ENCODE measurements around the gene EIF5A. TPM values are rescaled to one million over a fixed set of nuclear protein-coding genes. Genes with fewer than 3 reads are reported as not detected.

The EIF5A gene
- total RNA-seq, 4 donors from 2014 or later = 115 to 384 (median 273) TPM

DNA sequence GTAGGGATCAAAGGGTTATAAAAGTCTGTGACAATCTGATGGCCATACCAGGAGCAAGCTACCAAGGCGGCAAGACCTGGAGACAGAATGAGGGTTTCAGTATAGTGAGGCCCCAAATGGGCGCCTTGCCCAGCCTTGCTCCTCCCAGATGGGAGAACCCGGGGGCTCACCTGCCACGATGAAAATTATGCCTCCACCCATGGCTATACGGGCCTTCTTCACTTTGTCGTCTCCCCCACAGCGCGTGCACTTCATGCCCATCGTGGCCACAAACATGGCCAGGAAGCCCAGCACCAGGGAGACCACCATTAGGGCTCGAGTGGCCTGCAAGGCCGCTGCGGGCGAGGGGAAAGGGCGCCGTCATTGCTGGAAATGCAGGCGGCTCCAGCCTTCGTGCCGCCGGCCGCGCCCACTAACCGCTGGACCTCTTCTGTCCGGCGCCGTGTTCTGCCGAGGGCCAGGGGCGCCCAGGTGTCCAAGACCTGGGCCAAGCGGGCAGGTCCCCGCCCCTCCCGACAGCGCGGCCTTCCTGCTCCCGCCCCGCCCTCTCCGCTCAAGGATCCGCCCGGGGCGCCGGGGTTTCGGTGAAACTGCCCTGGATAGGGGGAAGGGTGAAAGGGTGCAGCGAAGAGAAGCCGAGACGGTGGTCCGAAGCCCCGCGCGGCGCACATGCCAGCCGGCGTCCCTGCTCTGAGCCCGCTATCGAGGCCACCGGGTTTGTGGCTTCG is 46.6 kb upstream of the EIF5A start:
- peaks cover 41 to 48% (median 43%) of the 10 kb centered on the region in 3 donors for H3K27me3 ChIP-seq
- H3K36me3 ChIP-seq = peaks cover 0 to 42% of the 10 kb centered on the region in 2 donors
- no peaks in the 10 kb centered on the region for H3K9me3 ChIP-seq
- in situ Hi-C loops (cut with MboI; ENCODE audit: low sequenced_read_pairs in 4 of 4) (no loop called here), intact Hi-C loops (cut with DNase I; ENCODE audit: low total_unique reads) (no loop called here)
- H3K4me3 ChIP-seq = peak overlapping the region; percentile 52 to 63 (median 53)
- ATAC-seq = peak in 1 of 2 donors; percentile 44
- no peak for DNase-seq
- TF ChIP-seq, protein P1, sequence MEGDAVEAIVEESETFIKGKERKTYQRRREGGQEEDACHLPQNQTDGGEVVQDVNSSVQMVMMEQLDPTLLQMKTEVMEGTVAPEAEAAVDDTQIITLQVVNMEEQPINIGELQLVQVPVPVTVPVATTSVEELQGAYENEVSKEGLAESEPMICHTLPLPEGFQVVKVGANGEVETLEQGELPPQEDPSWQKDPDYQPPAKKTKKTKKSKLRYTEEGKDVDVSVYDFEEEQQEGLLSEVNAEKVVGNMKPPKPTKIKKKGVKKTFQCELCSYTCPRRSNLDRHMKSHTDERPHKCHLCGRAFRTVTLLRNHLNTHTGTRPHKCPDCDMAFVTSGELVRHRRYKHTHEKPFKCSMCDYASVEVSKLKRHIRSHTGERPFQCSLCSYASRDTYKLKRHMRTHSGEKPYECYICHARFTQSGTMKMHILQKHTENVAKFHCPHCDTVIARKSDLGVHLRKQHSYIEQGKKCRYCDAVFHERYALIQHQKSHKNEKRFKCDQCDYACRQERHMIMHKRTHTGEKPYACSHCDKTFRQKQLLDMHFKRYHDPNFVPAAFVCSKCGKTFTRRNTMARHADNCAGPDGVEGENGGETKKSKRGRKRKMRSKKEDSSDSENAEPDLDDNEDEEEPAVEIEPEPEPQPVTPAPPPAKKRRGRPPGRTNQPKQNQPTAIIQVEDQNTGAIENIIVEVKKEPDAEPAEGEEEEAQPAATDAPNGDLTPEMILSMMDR (IDR thresholded peaks at IDR 0.05 in 4 of 5, conservative IDR thresholded peaks at IDR 0.05 in 1 of 5) = no peak
- TF ChIP-seq POLR2A (IDR thresholded peaks at IDR 0.05) = no peak
- H3K4me1 ChIP-seq = peaks cover 5 to 9% of the 10 kb centered on the region in 2 donors
- H3K27ac ChIP-seq = peak overlapping the region in 1 of 4 donors; percentile 11

DNA sequence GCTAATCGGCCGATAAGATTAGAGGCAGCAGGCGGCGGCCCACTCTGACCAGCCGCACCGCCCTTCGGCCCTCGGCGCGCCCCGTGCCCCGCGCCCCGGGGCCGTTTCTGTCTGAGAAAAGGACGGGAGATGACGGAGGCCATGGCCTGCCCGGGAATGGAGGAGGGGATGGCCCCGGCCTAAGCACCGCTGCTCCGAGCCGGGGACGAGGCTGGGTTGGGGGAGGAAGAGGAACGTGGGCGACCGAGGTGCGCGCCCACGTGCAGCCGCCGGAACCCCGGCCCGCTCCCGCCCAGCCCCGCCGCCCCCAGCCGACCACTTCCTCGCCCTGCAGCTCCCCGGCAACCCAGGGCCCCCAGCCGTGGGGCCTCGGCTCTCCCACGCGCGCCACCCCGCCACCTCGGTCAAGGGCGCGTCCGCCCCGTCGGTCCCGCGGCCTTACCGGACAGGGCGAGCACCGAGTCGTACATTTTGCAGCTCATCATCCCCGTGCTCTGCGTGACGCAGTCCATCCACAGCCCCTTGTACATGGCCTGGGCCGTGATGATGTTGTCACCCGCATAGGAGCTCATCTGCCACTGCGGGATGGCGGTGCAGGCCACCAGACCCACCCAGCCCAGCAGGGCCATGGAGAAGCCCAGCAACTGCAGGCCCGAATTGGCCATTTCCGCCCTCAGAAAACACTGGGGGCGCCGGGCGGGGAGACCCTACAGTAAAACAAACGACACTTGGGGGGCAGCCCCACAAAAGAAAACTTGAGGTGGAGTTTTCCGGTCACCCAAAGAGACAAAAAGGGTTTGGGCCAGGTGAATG is 45.8 kb upstream of the EIF5A start:
- in situ Hi-C loops (cut with MboI; ENCODE audit: low sequenced_read_pairs in 4 of 4) (no loop called here), intact Hi-C loops (cut with DNase I; ENCODE audit: low total_unique reads) (no loop called here)
- Histone ChIP-seq H3K36me3 (peaks cover 0 to 34% of the 10 kb centered on the region in 2 donors), H3K4me3 (peak overlapping the region; percentile 52 to 63 (median 53)), H3K9me3 (no peaks in the 10 kb centered on the region), H3K27ac (peak overlapping the region in 1 of 4 donors; percentile 11), H3K27me3 (peaks cover 41 to 52% (median 43%) of the 10 kb centered on the region in 3 donors), H3K4me1 (peaks cover 5 to 9% of the 10 kb centered on the region in 2 donors)
- TF ChIP-seq, protein P1 (IDR thresholded peaks at IDR 0.05 in 4 of 5, conservative IDR thresholded peaks at IDR 0.05 in 1 of 5) = no peak
- no peak for TF ChIP-seq POLR2A (IDR thresholded peaks at IDR 0.05)
- ATAC-seq = peak; percentile 16 to 39
- DNase-seq = no peak

DNA sequence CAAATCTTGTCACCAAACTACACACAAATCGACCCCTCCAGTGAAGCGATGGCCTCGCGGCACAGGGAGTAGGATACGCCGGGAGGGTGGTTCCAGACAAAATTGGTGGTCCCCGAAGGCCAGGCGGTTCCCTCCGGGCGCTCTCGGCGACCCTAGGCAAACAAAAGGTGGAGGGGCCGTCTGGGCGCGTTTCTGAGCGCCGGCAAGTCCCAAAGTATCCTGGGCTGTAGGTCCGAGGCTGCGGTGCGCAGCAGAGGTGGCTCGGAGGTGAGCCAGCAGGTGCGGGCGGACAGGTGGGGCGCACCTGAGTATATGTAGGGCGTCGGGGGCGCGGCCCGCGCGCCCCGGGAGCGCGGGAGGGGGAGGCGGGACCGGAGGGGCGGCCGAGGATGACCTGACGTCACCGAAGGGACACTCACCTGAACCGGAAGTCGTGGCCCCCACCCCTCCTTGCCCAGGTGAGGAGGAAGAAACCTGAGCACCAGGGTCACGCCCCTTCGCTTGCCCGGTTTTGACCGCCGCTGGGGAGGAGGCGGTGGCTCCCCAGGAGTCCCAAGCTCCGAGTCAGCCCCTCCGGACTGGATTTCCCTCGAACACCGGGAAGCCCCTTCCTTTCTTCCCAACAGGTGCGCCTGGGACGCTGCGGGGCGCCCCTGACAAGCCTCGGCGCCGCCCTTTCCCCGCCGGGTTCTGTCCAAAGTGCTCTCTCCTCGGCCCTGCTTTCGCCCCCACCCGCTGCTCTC is 45.1 kb upstream of the EIF5A start, which contains the start of gene CLDN7:
Gene CLDN7 (minus strand): TSS at position 287 of the 743 bp plus-strand sequence. CDS start 435 bp downstream, outside the sequence.
- intact Hi-C loops (cut with DNase I; ENCODE audit: low total_unique reads) = no loop called here
- in situ Hi-C loops (cut with MboI; ENCODE audit: low sequenced_read_pairs in 4 of 4) = no loop called here
- Histone ChIP-seq H3K36me3 (peaks cover 0 to 27% of the 10 kb centered on the region in 2 donors), H3K27me3 (peaks cover 41 to 54% (median 43%) of the 10 kb centered on the region in 3 donors), H3K9me3 (no peaks in the 10 kb centered on the region), H3K4me1 (peaks cover 5 to 9% of the 10 kb centered on the region in 2 donors), H3K27ac (peak within 1 kb of the TSS in 1 of 4 donors; percentile 11), H3K4me3 (peak within 1 kb of the TSS; percentile 52 to 63 (median 53))
- TF ChIP-seq, protein P1 (IDR thresholded peaks at IDR 0.05 in 4 of 5, conservative IDR thresholded peaks at IDR 0.05 in 1 of 5) = no peak
- no peak for TF ChIP-seq POLR2A (IDR thresholded peaks at IDR 0.05)
- DNase-seq (no peak), ATAC-seq (no peak)

DNA sequence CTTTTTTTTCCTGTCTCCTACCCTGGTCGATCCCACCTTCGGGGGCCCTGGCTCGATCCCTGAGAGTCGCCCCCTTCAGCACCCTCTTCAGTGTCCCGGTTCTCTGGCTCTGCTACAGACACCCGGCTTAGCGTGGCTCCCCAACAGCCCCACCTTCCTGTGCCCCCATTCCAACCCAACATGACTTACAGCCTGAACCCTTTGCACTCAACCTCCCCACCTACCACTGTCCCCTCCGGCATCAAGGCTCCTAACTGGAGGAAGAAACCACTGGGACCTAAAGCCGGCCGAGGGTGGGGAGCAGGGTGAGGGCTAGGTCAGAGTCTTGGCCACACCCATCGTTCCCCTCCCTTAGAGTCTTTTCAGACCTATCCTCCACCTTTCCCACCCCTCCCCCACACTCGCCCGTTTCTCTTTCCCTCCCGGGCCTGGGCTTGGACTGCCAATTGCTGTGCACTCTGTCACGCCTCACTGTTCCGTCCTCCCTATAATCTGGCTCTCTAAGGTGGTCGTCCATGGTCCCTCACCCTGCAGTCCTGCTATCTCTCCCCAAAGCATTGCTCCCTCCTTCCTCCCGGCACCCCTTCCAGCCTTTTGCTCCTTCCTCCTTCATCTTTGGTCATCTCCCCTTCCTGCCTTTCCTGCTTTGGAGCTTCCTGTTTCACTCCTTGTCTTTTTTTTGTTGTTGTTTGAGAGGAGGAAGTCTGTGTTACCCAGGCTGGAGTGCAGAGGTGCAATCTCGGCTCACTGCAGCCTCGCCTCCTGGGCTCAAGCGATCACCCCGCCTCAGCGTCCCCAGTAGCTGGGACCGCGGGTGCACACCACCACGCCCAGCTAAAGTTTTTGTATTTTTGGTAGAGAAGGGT is 44.3 kb upstream of the EIF5A start:
- Histone ChIP-seq H3K9me3 (no peaks in the 10 kb centered on the region), H3K27ac (no peak overlapping the region), H3K36me3 (peaks cover 0 to 18% of the 10 kb centered on the region in 2 donors), H3K27me3 (peaks cover 41 to 54% (median 43%) of the 10 kb centered on the region in 3 donors), H3K4me3 (peak overlapping the region in 3 of 4 donors; percentile 0 to 52 (median 6)), H3K4me1 (peaks cover 5 to 9% of the 10 kb centered on the region in 2 donors)
- intact Hi-C loops (cut with DNase I; ENCODE audit: low total_unique reads) (no loop called here), in situ Hi-C loops (cut with MboI; ENCODE audit: low sequenced_read_pairs in 4 of 4) (no loop called here)
- DNase-seq = no peak
- no peak for ATAC-seq
- no peak for TF ChIP-seq POLR2A (IDR thresholded peaks at IDR 0.05)

All from gastrocnemius medialis (tissue), 4 donors.